GF-D8 (cell line): ENCODE results near the gene ACP6.
"Not testable (repeated sequence)": the region's sequence is repeated elsewhere in the genome, so short reads cannot be mapped to it uniquely, and the experiment has no call there.

ENCODE experiments used
- DNase-seq: peaks from one replicate; lab custom pipeline; 2025; lab: John Stamatoyannopoulos, UW

Gene ACP6

DNA sequence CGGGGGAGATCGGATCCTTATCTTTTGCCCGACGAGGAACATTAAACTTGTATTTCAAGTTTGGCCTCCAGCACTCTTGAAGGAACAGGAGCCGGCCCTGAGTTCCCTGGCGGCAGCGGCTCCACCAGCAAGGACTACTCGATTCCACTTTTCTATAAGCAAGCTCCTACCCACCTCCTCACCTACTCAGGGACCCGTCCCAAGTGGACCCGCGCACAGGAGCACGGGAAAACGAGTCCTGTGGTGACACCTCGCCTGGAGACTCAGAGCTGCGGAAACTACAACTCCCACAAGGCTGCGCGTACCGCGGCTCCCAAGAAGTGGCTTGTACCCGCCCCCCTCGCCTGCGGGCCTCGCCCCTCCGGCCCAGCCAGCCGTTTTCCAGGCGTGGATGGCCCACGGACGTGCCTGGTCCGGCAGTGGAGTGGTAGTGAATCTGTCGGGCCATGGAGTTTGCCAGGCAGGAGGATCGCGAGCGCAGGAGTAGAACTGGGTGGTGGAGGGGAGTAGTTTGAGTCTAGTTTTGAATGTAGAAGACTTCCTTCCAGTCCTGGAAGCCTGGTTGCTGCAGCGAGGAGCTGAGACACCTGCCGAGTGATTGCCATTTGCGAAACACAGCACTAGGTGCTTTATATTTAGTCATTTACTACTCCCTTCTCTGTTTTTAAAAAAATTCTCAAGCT lies at the start of gene ACP6:
Gene ACP6, minus strand, starts transcription at position 206 of the 683 bp plus-strand sequence. CDS start 476 bp downstream, outside the sequence.
- DNase-seq, result peak; percentile 38

DNA sequence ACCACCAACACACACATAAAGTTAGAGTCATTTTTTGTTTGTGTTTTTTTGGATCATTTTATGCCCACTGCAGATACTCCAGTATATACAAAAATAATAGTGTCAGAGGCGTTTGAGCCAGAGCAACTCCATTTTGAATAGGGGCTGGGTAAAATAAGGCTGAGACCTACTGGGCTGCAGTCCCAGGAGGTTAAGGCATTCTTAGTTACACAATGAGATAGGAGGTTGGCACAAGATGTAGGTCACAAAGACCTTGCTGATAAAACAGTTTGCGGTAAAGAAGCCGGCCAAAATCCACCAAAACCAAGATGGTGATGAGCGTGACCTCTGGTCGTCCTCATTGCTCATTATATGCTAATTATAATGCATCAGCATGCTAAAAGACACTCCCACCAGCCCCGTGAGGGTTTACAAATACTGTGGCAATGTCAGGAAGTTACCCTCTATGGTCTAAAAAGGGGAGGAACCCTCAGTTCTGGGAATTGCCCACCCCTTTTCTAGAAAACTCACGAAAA lies 49.4 kb upstream of the ACP6 start:
- DNase-seq, result no peak

DNA sequence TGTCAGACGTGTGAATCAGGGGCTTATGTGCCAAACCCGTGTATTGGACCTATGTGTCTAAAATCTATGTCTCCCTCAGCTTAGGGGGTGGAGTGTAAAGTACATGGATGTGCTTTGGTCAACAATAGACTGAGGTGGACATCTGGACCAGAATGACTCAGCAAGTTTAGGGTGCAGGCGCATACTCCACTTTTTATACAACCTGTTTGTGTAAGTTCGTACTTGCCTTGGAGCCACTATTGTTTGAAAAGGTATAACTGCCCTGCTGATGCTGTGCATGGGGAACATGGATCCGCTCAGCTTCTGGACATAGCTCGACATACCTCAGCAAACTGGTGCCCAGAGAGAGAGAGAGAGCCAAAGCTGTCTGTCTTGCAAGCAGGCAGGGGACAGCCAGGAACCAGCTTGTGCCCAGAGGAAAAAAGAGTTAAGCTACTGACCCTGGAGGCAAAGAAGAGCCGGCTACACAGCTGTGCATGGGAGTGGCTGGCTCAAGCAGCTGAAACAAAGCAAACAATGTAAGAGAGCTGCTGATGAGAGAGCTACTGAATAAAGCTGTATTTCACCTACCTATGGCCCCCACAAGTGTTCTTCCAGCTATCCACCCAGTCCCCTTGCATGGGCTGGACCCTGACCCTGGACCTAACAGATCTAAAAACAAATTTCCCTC lies 48.8 kb upstream of the ACP6 start:
- no peak for DNase-seq

DNA sequence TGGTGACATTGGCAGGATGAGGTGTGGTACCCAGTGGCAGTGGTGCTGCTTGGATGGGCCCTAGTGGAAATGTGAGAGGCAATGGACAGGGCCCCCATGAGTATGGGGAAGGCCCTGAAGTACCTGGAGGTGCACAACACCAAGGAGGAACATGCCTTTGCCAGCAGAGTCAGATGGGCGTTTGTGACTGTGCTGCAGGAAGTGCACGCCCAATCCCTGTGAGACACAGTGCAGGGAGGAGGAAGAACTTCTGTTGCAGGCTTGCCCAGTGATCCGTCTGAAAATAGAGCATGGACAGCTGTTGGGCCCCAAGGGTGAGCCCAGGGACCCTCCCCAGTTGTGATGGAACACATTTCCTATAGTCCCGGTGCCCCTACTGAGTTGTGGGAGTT lies 47.4 kb upstream of the ACP6 start:
- DNase-seq, result no peak

DNA sequence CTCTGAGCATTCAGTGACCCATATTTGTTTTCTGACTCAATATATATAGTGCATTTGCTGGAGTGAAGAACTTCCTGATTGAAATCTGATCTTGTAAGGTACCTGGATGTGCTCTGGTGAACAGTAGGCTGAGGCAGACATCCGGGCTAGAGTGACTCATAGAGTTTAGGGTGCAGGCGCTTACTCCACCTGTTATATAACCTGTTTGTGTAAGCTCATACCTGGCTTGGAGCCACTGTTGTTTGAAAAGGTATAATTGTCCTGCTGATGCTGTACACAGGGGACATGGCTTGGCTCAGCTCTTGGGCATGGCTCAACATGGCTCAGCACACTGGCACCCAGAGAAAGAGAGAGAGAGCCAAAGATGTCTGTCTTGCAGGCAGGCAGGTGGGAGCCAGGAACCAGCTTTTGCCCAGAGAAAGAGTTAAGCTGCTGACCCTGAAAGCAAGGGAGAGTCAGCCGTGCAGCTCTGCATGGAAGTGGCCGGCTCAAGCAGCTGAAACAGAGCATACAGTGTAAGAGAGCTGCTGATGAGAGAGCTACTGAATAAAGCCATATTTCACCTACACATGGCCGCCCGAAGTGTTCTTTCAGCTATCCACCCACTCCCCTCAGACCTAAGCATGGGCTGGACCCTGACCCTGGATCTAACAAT lies 46.9 kb upstream of the ACP6 start:
- DNase-seq, result no peak

DNA sequence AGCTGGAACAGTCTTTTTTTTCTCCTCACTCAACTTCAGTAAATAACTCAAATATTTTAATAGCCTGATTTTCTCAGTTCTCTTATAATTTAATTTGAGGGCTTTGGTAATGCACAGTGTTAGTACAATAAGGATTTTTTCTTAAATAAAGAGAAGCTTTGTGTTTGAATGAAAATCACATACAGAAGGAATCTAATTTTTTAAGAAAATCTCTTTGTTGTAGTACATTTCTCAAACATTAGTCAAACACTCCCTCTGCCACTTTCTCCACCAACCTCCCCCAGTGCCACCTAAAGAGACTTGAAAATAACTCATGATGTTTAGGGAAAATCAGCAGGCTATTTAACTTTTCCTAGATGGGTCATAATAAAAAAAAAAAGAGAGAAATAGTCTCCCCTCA lies 42.3 kb upstream of the ACP6 start:
- no peak for DNase-seq

DNA sequence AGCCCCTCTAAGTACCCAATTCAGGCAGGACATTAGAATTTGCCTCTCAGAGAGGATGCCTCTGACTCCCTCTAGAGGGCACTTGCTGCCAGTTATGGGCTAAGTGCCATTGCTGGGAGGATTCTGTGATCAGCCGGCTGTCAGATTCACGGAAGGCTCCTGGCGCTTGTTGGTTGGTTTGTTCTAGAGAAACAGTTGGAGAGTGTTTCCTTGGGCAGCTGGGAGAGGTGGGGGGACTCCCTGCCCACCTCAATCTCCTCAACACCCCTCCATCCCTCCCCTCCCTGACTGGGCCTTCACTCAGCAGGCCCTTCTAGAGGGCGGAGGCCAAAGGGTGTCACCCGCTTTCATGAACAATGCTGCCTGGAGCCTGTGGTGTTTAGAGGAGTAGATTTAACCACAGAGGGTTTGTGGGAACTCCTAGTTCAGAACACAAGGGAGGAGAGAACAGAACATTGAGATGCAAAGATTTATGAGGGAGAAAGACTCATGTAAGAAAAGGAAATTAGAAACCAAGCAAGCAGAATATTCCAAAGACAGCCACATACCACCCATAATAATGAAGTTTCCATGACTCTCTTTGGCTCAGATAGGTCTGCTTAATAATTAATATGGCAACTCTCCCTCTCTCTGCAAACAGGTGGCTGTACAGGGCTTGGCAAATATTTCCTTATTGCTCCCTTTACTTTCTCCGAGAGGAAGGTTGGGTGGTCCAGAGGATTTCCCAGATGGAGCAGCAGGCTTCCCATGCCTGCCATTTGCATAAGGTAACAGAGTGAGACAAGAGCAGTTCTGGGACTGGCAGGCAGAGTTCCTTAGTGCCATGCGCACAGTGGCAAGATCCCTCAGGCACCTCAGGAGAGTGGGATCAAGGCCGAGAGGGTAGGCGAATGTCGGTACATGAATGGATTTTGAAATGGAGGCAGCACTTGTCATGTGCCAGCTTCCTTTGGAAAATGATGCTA lies 30.0 kb upstream of the ACP6 start:
- no peak for DNase-seq

DNA sequence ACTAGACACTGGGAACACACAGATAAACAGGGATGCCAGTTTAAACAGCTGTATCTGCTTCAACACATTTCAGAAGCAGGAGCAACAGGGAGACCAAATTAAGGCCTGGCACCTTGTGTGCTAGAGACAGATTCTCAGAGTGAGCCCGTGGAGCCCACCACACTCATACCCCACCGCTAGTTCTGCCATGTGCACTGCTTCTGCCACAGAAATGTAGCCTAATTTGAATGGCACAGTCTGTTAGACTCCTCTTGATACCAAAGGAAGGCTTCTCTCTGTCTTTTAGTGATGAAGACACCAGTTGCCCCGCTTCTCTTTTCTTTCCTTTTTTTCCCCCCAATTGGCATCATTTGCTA lies 29.3 kb upstream of the ACP6 start:
- DNase-seq, result no peak

DNA sequence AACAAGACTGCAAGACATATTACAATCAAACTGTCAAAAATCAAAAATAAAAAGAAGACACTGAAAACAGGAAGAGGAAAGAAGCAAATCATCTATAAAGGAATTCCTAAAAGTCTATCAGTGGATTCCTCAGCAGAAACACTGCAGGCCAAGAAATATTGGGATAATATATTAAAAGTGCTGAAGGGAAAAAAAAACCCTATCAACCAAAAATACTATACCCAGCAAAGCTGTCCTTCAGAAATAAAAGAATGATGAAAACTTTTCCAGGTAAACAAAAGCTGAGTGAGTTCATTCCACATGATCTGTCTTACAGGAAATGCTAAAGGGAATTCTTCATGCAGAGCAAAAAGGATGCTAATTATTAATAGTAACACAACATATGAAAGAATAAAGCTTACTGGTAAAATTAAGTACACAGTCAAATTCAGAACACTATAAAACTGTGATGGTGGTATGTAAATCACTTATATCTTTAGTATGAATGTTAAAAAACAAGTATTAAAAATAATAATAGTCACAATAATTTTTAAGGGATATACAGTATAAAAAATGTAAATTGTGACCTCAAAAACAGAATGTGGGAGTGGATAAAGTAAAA lies 12.9 kb upstream of the ACP6 start:
- DNase-seq, result no peak

DNA sequence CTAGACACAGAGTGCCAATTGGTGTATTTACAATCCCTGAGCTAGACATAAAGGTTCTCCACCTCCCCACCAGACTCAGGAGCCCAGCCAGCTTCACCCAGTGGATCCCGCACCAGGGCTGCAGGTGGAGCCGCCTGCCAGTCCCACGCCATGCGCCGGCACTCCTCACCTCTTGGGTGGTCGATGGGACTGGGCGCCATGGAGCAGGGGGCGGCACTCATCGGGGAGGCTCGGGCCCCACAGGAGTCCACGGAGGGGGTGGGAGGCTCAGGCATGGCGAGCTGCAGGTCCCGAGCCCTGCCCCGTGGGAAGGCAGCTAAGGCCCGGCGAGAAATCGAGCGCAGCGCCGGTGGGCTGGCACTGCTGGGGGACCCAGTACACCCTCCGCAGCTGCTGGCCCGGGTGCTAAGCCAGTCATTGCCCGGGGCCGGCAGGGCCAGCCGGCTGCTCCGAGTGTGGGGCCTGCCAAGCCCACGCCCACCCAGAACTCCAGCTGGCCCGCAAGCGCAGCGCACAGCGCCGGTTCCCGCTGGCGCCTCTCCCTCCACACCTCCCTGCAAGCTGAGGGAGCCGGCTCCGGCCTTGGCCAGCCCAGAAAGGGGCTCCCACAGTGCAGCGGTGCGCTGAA lies 10.4 kb upstream of the ACP6 start:
- DNase-seq, result not testable (repeated sequence)

DNA sequence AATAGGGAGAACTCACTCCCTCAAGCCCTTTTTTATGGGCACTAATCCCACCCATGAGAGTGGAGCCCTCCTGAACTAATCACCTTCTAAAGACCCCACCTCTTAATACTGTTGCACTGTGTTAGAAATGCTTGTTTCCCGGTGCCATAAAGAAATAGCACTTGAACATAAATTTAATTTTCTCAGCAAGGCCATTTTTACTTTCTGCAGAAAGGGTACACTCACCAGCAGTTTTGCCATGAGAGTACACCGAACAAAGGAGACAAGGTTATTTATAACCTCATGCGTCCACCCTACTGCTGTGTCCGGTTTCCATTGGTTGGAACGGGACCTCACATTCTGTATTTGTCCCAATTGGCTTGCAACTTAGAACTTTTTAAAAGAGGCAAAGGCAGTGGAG lies 7.4 kb upstream of the ACP6 start:
- not testable (repeated sequence) for DNase-seq

DNA sequence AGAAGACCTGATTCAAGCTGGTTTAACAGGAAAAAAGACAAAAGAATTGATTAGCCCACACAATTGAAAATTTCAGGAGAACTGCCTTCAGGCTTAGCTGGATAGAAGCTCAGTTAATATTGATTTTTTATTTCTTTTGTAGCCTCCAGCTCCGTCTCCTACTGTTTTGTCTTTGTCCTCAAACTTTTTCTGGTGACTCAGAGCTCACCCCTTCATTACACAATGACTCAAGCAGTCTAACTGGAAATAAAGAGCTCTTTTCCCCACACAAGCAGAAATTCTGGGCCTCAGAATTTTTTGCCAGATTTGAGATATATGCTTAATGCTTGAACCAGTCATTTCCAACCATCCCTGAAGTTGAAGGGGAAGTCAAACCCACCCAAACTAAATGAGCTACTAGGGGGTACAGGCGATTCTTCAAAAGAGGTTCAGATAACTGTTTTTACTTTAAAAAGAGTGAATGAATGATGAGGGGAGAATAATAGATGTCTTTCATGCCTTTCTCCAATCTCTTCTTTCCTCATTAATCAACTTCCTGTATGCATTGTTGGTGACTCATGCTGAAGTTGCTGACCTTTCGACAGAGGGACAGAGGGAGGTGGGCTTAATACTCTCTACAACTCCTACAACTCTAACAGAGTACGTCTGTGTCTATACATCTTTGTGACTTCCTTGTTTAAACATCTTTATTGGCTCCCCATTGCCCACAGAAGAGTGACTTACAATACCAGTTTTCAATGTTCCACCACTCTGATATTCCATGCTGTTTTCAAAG lies 6.2 kb upstream of the ACP6 start:
- no peak for DNase-seq

DNA sequence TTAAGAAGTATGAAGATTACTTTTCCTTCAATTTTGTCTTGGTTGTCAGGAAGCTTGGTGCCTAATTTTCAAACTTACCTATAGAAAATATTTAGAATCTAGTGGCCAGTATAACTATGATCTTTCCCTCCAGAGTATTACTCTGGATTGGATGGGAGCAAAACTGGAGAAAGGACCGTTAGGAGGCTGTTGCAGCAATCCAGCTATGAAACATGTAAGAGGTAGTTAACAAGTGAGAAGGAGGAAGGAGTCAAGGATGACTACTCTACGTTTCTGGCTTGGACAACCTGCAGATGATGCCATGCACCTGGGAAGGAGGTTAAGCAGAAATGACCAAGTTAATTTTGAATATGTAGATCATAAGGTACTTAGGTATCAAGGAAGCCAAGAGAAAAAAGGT lies 3.5 kb upstream of the ACP6 start:
- no peak for DNase-seq

DNA sequence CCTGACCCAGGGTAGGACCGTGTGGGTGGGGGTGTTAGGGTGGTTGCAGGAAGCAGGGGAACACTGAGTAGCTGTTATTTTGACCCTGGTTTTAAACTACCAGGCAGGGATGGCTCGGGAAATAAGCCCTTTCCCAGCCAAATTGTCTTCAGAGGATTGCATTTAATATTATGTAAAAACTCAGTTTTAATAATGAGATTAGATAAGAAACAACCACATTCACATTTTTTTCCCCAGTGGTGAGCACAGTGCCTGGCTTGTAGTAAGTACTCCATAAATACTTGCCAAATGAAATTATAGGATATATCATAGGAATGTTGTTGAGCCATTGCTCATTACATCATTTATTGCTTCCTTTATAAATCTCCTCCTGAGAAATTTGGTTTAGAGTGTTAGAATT lies 3.1 kb upstream of the ACP6 start:
- DNase-seq, result no peak

DNA sequence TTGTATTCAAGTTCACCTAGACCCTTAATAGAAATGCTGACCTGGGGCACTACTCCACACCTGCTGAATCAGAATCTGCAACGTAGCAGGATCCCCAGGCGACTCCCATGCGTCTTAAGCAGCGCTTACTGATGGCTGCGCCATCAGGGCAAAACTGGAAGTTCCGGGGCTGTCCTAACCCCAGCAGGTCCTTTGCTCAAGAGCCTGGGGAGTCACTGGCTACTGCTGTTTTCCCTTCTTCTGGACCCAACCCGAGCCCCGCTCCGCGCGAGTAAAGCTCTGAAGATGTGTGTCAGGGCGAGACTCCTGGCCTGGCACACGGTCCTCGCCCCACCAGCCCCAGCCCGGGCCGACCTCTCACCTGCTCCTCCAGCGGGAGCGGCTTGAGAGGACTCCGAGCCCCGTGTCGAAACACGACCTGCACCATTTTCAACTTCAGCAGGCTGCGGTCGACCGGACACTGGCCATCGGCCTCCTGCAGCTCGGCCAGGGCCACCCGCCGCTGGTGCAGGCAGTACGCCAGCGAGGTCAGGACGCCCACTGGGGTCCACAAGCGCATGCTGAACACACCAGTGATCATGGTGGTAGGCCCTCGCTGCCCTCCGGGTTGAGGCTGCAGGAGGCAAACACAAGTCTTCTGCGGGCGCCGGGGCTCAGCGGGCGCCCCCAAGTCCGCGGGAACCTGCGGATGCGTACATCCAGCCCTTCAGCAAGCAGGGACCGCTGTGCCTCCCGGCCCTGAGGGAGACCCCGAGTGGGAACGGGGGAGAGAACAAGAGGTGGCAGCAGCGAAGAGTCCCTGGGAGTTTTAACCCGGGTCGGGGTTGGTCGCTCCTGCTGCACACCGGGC lies 630 bp downstream of the ACP6 start:
- DNase-seq, result no peak

DNA sequence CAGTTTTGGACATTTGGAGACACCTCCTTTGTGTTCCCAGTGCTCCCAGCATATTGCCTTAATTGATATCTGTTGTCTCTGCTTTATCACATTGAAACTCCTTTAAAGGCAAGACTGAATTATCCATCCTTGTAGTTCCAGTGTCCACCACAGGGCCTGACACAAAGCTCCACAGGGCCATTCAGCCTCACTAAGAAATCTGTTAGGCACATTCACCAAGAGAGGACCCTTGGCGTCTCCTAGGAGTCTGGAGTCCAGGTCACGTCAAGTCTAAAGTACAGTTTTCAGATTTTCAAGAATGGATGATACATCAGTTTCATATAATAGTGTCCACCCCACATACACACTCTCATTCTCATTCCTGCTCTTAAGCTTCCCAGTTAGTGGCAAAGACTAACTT lies 4.8 kb downstream of the ACP6 start:
- DNase-seq, result no peak

DNA sequence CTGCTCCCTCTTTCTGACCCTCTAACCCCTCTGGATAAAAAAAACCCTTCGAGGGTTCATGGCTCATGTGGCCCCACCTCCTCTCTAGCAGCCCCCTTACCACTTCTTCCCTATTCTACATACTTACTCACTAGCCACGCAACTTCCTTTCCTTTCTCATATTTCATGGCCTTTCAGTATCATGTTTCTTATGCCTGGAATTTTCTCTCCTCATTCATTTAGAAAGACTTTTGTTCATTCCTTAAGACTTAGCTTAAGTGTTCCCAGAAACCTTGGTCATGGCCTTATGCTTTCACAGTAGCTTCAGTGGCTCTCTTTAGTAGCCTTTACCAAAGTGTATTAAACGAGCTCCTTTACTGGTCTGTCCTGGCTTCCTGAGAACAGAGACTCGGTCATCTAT lies 6.1 kb downstream of the ACP6 start:
- DNase-seq, result no peak

DNA sequence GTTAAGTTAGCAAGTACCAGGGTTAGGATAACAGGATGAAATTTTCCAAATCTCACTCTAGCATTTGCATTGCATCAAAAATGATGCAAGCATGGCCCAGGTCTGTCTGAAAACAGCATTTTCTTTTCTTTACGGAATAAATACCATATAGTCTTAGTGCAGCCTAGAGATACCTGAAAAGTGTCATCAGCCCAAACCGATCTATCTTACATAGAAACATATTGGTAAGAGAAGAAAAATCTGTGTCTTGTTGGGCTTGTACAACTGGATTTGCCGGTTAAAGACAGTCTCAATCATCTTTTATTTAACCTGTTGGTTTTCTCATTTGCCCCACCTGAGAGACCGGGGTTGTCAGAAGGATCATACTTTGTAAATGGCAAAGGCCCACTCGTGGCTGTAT lies 15.8 kb downstream of the ACP6 start:
- DNase-seq, result no peak

DNA sequence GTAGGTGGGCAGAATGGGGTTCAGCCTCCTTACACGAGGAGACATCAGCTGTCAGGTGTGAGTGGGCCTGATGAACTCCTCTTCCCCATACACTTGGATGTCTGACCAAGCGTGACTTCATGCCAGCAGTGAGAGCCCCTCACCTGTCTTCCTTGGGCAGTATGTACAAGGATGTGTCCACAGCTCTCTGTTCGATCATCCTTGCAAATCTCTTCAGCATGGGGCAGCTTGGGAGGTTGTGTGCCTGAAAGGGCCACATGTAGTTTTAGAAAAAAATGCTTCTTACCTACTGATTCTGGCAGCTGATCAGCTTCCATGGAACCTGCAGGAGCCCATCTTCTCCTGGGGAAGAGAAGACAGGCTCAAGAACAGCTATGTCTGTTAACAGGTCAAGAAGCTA lies 18.0 kb downstream of the ACP6 start:
- no peak for DNase-seq

DNA sequence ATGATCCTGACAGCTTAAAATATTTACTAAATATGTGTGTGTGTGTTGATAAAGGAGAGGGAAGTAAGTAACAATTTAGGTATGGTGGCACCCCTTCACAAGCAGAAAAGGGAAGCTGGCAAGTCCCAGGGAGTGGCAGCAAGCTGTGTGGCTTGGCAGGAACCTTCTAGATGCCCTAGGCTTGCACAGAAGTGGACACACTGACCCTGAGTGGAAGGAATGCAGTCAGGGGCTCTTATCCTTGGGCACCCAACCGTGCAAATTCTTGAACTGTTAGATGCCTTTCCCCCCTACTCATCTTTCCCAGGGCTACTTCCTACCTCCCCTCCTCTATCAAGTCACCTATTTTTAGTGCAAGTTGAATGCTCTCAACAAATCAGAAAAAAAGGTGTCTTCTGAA lies 18.9 kb downstream of the ACP6 start:
- DNase-seq, result no peak
